ENCODE measurements around the gene AADACL4.
"Not testable (repeated sequence)": the region's sequence is repeated elsewhere in the genome, so short reads cannot be mapped to it uniquely, and the experiment has no call there.

AADACL4 gene

GRCh38 chr1:12711536-12711935 lies 67.7 kb downstream of the AADACL4 start:
- DNase-seq (ENCODE audit: low read depth in 2 of 2), result no peak

GRCh38 chr1:12712076-12712475 lies 68.2 kb downstream of the AADACL4 start:
- no peak for DNase-seq (ENCODE audit: low read depth in 2 of 2)

GRCh38 chr1:12712929-12713328 lies 69.0 kb downstream of the AADACL4 start:
- DNase-seq (ENCODE audit: low read depth in 2 of 2), result no peak

DNA sequence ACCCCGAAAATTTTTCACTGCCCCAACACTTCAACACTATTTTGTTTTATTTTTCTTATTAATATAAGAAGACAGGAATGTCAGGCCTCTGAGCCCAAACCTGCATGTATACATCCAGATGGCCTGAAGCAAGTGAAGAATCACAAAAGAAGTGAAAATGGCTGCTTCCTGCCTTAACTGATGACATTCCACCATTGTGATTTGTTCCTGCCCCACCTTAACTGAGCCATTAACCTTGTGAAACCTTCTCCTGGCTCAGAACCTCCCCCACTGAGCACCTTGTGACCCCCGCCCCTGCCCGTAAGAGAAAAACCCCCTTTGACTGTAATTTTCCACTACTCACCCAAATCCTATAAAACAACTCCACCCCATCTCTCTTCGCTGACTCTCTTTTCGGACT lies 69.8 kb downstream of the AADACL4 start:
- not testable (repeated sequence) for DNase-seq (ENCODE audit: low read depth in 2 of 2)

DNA sequence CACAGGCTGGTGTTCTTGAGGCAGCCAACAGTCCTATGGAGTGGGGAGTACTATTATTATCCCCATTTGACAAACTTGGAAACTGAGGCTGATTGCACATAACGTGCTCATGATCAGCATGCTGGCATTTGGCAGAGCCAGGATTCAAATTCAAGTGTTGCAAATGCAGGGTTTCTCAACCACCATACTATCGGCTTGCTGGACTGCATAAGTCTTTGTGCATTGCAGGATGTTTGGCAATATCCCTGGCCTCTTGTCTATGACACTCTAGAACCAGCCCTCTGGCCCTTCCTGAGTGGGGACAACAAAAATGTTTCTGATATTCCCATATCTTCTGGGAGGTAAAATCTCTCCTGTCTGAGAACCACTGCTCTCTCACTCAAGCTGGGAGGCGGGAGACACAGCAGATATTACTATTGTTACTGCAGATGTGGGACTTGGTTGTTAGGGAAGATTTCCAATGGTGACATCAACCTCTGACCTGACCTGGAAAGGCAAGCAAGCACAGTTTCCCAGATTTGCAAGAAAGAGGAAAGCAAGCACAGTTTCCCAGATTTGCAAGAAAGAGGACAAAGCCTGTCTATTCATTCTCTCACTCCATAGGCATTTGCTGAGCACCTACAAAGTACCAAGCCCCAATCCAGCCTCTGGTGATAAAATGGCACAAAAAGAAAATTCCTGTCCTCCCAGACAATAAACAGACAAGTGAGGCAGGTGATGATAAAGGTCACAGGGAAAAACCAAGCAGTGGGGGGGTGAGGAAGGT lies 71.0 kb downstream of the AADACL4 start:
- no peak for DNase-seq (ENCODE audit: low read depth in 2 of 2)

DNA sequence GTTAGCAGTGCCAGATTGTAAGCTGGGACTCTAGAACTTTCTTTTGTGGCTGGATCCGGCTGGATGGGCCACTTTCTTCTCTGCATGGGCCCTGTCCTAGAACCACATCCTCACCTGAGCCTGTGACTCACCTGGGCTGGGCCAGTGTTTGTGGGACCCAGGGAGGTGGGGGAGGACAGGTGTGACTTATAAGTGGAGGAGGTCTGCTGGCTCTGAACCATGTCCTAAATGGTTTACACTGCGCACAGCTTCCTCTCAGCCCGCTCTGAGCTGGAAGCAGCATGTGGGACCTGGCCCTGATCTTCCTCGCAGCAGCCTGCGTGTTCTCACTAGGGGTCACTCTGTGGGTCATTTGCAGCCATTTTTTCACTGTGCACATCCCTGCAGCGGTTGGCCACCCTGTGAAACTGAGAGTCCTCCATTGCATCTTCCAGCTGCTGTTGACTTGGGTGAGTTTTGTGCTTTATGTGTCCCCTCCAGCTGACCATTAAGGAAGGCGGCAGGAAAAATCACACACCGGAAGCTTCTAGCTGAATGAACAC lies 72.1 kb downstream of the AADACL4 start, which contains the start of gene AADACL3:
AADACL3 (plus strand) TSS at position 215 of the 542 bp plus-strand sequence; CDS start at position 282, 67 bp downstream.
- DNase-seq (ENCODE audit: low read depth in 2 of 2), result no peak
